Limb (tissue), 2 donors: ENCODE results near the gene XPO5.

Experiments
- DNase-seq, 2 donors: peaks; one replicate each; pipeline ENCODE4 v3.0.0-alpha.2; 2016; ENCODE audit errors: extremely low spot score in 2 of 2

The XPO5 gene

GRCh38 chr6:43517505-43518357 is 58.1 kb downstream of the XPO5 start:
- DNase-seq, result no peak

GRCh38 chr6:43516697-43517504 is 58.9 kb downstream of the XPO5 start, which contains the start of the genes POLR1C and YIPF3:
Gene POLR1C (plus strand): TSS chr6:43517089. CDS start chr6:43517110, 21 bp downstream.
Gene YIPF3 (minus strand): TSS chr6:43516926. CDS start chr6:43516807, 119 bp downstream.
- DNase-seq, result peak; percentile 97 to 99

- DNase-seq, result no peak
Observed at GRCh38 chr6:43516367-43516696, 59.5 kb downstream of the XPO5 start.

- DNase-seq, result no peak
Observed at GRCh38 chr6:43515808-43516207, 60.0 kb downstream of the XPO5 start.

- DNase-seq, result no peak
Observed at GRCh38 chr6:43511824-43512415, 63.9 kb downstream of the XPO5 start.

- DNase-seq, result no peak
Observed at GRCh38 chr6:43510827-43511163, 65.0 kb downstream of the XPO5 start.

GRCh38 chr6:43509984-43510826 is 65.6 kb downstream of the XPO5 start, which contains the start of gene LRRC73:
Gene LRRC73 (minus strand): TSS chr6:43510346. CDS start chr6:43509785, 561 bp downstream.
- peak; percentile 74 to 91 for DNase-seq

- DNase-seq, result peak in 1 of 2 donors; percentile 49
Observed at GRCh38 chr6:43509142-43509983, 66.5 kb downstream of the XPO5 start.

- DNase-seq, result no peak
Observed at GRCh38 chr6:43508481-43509141, 67.2 kb downstream of the XPO5 start.

GRCh38 chr6:43506667-43507471 is 69.0 kb downstream of the XPO5 start:
- DNase-seq, result peak; percentile 70 to 88

GRCh38 chr6:43506171-43506570 is 69.7 kb downstream of the XPO5 start:
- no peak for DNase-seq

- no peak for DNase-seq
Observed at GRCh38 chr6:43505718-43506117, 70.1 kb downstream of the XPO5 start.

- DNase-seq, result no peak
Observed at GRCh38 chr6:43504756-43505593, 70.9 kb downstream of the XPO5 start.

GRCh38 chr6:43503443-43503842 is 72.4 kb downstream of the XPO5 start:
- no peak for DNase-seq

GRCh38 chr6:43502666-43503065 is 73.2 kb downstream of the XPO5 start:
- DNase-seq, result no peak

GRCh38 chr6:43500921-43501320 is 74.9 kb downstream of the XPO5 start:
- DNase-seq, result no peak

- no peak for DNase-seq
Observed at GRCh38 chr6:43499028-43499815, 76.6 kb downstream of the XPO5 start.
